ENCODE data around the gene AP3S2.
A peak's percentile ranks its signal among the peaks of the same experiment; 100 is the strongest.

The AP3S2 gene

DNA sequence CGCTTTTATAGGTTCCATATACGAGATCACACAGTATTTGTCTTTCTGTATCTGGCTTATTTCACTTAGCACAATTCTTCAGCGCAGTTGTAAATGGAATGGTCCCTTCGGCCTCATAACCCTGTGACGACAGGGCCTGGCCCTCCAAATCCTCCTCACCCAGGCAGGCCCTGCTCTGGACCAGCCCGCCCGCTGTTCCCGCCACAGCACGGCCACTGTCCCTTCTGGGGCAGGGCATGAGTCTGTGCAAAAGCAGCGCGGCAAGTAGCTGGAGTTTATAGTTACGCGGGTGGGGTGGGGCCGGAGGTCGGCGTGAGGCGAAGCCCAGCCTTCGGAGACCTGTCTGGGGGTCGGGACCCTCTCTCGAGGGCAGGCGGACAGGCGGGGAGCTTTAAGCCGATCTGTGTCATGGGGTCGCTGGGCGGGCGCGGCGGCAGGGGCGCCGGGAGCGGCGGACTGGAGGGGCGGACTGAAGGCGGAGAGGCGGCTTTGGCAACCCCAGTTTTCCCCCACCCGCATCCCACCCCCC lies 18.4 kb upstream of the AP3S2 start:
- H3K4me3 ChIP-seq (ENCODE audit: control insufficient read depth, low read depth, low read length) = peak overlapping the region; percentile 89
- no peak for DNase-seq (ENCODE audit: low read depth)
- TF ChIP-seq, protein P1, sequence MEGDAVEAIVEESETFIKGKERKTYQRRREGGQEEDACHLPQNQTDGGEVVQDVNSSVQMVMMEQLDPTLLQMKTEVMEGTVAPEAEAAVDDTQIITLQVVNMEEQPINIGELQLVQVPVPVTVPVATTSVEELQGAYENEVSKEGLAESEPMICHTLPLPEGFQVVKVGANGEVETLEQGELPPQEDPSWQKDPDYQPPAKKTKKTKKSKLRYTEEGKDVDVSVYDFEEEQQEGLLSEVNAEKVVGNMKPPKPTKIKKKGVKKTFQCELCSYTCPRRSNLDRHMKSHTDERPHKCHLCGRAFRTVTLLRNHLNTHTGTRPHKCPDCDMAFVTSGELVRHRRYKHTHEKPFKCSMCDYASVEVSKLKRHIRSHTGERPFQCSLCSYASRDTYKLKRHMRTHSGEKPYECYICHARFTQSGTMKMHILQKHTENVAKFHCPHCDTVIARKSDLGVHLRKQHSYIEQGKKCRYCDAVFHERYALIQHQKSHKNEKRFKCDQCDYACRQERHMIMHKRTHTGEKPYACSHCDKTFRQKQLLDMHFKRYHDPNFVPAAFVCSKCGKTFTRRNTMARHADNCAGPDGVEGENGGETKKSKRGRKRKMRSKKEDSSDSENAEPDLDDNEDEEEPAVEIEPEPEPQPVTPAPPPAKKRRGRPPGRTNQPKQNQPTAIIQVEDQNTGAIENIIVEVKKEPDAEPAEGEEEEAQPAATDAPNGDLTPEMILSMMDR (IDR thresholded peaks at IDR 0.05; ENCODE audit: control insufficient read depth, insufficient read depth, low read depth, low read length, missing control alignments) = no peak

DNA sequence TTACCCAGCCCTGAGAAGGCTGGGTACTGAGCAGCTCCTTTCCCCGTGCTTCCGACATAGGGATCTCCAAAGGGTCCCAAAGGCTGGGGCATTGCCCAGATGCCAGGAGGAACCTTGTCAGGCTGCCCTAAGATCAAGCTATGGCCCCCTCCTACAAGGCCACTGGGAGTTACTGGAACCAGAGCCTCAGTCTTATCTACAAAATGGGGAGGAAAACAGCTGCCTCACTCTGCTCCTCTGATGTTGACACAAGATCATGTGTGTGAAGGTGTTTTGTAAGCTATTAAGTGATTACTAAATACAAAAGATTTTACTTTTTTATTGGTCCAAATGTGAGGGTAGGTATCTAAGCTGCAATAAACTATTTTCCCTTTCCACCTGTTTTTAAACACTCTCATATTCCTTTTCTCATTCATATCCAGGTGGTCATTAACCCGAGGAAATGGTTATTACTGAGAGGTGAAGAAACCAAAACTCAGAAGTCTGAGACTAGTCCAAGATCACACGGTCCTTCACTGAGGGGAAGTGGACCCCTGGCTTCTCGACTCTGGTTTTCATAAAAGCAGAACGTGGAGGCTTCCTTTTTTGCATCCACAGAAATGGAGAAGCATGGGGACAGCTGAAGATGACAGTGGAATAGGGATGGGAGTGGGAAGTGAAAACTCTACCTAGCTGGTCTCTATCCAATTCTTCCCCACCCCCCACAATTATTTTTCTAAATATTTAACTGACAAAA lies 17.3 kb upstream of the AP3S2 start:
- no peak for DNase-seq (ENCODE audit: low read depth)

DNA sequence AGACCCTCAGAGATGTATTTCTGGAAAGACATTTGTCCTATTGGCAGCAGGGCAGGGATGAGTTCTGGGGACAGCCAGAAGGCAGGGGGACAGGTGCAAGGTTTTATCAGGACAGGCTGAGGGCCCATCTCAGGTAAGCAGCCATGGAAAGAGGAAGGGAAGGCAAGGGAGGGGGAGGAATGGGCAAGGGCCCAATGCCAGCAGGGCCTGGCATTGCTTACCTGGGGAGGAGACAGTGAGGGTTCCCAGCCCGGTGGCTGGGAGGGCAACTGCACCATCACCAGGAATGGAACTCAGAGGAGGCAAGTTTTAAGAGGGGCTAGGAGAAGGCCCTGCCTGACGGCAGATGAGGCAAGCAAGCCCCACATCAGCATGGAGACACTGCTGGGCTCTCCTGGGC lies 15.8 kb upstream of the AP3S2 start:
- H3K4me3 ChIP-seq (ENCODE audit: control insufficient read depth, low read depth, low read length) = no peak overlapping the region
- TF ChIP-seq, protein P1 (IDR thresholded peaks at IDR 0.05; ENCODE audit: control insufficient read depth, insufficient read depth, low read depth, low read length, missing control alignments) = no peak
- no peak for DNase-seq (ENCODE audit: low read depth)

More for the DNA sequence above, 17.3 kb upstream of the AP3S2 start:
- TF ChIP-seq, protein P1 (IDR thresholded peaks at IDR 0.05; ENCODE audit: control insufficient read depth, insufficient read depth, low read depth, low read length, missing control alignments) = no peak
- no peak overlapping the region for H3K4me3 ChIP-seq (ENCODE audit: control insufficient read depth, low read depth, low read length)

DNA sequence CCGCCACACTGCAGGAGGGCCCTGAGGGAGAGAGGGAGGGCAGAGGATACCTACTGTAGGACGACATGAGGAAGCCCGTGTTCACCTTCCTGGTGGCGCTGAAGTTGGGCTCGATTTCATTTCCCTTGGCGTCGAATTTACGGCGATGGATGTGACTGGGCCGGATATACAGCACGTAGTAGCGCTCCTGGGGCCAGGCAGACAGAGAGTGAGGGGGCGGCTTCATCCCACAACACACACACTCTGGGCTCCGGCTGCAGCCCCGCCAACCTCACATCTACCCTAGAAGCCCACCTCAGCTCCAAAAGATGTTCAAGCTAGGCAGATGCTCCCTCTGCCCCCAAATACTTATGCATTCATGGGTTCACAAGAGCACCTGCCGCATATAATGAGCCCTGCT lies 14.4 kb upstream of the AP3S2 start:
- no peak overlapping the region for H3K4me3 ChIP-seq (ENCODE audit: control insufficient read depth, low read depth, low read length)
- TF ChIP-seq, protein P1 (IDR thresholded peaks at IDR 0.05; ENCODE audit: control insufficient read depth, insufficient read depth, low read depth, low read length, missing control alignments) = no peak
- no peak for DNase-seq (ENCODE audit: low read depth)

DNA sequence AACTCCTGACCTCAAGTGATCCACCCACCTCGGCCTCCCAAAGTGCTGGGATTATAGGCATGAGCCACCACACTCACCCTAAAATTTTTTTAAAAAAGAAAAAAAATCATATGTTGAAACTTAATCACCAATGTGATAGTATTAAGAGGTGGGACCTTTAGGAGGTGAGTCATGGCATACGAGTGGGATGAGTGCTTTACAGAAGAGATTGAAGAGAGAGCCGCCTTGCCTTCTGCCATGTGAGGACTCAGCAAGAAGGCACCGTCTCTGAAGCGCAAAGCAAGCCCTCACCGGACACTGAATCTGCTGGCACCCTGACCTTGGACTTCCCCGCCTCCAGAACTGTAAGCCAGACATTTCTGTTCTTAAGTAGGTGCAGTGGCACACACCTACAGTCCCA lies 13.5 kb upstream of the AP3S2 start:
- no peak for DNase-seq (ENCODE audit: low read depth)
- TF ChIP-seq, protein P1 (IDR thresholded peaks at IDR 0.05; ENCODE audit: control insufficient read depth, insufficient read depth, low read depth, low read length, missing control alignments) = no peak
- no peak overlapping the region for H3K4me3 ChIP-seq (ENCODE audit: control insufficient read depth, low read depth, low read length)

DNA sequence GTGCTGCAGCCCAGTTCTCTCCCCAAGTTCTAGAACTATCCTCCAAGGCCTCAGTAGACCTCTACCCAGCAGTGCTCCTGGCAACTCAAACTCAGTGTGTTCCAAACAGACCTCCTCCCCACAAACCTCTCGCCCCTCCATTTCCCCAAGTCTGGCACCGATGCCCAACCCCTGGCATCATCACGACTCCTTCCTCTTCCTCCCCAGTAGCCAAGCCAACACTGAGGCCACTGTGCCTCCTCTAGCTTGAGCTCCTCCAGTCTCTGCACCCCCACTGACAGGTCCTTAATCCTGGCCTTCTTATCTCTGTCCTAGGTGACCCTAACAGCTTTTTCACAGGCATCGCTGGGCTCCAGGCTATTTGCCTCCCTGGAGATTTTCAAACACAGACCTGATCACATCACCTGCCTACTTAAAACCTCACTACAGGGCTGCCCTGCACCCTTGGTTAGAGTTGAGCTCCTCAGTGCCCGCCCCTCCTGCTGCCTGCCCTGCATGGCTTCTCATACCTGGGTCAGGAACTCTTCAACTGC lies 12.1 kb upstream of the AP3S2 start:
- TF ChIP-seq, protein P1 (IDR thresholded peaks at IDR 0.05; ENCODE audit: control insufficient read depth, insufficient read depth, low read depth, low read length, missing control alignments) = no peak
- DNase-seq (ENCODE audit: low read depth) = no peak
- no peak overlapping the region for H3K4me3 ChIP-seq (ENCODE audit: control insufficient read depth, low read depth, low read length)
